Stimulated activated CD4-positive, alpha-beta T cell treated with anti-CD3 and anti-CD28 coated beads, TNF-alpha, amount 100 ng/mL, for 1 hour (primary cell): ENCODE measurements around the gene RTKN.

Experiments
- DNase-seq, 3 donors: peaks; one replicate each; pipeline ENCODE4 v3.0.0-alpha.2; 2020; ENCODE audit warnings: low read depth in 3 of 3, low spot score in 1 of 3

Gene RTKN

GRCh38 chr2:74381751-74382150 is 60.0 kb downstream of the RTKN start:
- DNase-seq = no peak

GRCh38 chr2:74379851-74380789 is 61.6 kb downstream of the RTKN start, which contains the start of gene DCTN1:
DCTN1 (minus strand) TSS chr2:74380311; CDS start chr2:74380037, 274 bp downstream.
- DNase-seq = peak in 1 of 3 donors; percentile 4

GRCh38 chr2:74378007-74378406 is 63.7 kb downstream of the RTKN start:
- DNase-seq = no peak

- no peak for DNase-seq
Measured at GRCh38 chr2:74375838-74376237, 65.9 kb downstream of the RTKN start.
